IPS DF 19.7 (cell line): Measurements from ENCODE around the gene MYPOP.

Experiments used
- DNase-seq: peaks from one replicate; pipeline ENCODE4 v3.0.0-alpha.2; 2013; ENCODE audit warnings: low read depth, low spot score

MYPOP gene

DNA sequence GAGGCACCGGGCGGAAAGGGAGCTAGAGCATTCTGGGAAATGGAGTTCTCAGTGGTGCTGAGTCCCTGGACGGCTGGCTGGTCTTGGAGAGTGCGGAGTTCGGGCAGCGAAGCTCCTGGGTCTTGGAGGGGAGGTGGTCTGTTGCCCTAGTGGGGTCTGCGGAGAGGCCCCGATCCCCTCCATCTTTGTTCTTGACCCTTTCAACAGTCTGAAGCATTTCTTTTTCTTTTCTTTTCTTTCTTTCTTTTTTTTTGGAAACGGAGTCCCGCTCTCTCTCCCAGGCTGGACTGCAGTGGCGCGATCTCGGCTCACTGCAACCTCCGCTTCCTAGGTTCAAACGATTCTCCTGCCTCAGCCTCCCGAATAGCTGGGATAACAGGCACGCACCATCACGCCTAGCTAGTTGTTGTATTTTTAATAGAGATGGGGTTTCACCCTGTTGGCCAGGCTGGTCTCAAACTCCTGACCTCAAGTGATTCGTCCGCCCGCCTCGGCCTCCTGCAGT, 39.0 kb downstream of the MYPOP start:
- no peak for DNase-seq

DNA sequence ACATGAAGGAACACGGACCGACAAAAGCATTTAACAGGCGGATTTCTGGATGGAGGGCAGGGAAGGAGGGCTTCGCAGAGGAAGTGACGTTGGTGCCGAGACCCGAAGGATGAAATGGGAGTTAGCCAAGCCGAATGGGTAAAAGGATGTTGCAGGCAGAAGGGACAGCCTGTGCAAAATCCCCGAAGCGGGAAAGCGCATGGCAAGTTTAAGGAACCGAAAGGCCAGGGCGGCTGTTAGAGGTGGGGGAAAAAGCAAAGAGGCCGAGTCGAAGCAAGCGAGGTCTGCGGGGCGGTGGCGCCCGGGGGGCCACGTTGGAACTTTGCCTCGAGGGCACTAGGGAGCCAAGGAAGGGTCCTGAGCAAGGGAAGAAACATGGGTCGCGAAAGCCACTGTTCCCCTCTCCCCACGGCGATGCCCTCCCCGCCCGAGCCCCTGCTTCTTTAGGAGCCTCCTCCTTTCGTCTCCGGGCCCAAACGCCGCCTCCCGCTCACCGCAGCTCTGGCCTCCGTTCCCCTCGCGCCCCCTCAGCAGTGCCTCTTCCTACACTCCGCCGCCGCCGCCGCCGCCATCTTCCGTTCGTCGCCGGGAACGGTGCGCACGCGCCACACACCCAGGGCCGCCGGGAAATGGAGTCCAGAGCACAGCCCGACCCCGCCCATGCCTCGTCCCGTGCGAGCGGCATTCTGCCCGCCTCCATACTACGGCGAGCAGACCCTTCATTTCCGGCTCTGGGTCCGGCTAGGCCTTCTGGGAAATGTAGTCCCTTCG, 39.7 kb downstream of the MYPOP start, which contains the start of gene SYMPK:
Gene SYMPK, minus strand, starts transcription at position 584 of the 771 bp plus-strand sequence. CDS start 8,652 bp downstream, outside the sequence.
- DNase-seq, result peak; percentile 96

DNA sequence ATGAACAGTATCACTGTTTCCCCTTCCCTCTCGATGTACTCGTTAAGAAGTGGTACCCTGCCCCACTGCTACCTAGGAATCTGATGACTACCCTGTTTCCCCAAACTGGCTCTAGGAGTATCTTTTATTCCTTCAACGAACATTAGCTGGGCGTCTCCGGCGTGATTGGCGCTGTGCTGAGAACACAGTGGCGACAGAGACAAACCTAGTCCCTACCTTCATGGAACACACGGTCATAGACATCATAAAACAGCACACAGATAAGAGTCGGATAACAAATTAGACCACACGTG, 40.2 kb downstream of the MYPOP start:
- no peak for DNase-seq

DNA sequence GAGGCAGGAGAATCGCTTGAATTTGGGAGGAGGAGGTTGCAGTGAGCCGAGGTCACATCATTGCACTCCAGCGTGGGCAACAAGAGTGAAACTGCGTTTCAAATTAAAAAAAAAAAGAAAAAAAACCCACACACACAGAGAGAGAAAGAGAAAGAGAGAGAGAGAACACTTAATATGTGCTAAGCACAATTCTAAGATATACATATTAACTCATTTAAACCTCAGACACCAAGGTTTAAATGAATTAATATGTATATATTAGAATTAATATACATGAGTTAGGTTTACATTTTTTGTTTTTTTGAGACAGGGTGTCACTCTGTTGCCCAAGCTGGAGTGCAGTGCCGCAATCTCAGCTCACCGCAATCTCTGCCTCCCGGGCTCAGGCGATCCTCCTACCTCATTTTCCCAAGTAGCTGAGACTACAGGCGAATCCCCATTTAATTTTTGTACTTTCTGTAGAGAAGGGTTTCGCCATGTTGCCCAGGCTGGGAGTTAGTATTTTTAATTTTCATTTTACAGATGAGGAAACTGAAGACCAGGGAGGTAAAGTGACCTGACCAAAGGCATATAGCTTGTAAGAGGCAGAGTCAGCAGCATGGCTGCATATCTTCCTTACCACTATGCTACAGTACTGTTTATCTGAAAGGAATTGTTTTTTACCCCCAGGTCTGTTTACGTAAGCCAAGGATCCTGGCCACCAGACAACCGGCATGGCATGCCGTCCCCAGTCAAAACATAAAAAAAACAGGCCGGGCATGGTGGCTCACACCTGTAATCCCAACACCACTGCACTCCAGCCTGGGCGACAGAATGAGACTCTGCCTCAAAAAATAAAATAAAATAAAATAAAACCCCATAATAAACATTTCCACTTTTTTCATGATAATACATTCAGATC, 41.8 kb downstream of the MYPOP start:
- DNase-seq, result no peak

DNA sequence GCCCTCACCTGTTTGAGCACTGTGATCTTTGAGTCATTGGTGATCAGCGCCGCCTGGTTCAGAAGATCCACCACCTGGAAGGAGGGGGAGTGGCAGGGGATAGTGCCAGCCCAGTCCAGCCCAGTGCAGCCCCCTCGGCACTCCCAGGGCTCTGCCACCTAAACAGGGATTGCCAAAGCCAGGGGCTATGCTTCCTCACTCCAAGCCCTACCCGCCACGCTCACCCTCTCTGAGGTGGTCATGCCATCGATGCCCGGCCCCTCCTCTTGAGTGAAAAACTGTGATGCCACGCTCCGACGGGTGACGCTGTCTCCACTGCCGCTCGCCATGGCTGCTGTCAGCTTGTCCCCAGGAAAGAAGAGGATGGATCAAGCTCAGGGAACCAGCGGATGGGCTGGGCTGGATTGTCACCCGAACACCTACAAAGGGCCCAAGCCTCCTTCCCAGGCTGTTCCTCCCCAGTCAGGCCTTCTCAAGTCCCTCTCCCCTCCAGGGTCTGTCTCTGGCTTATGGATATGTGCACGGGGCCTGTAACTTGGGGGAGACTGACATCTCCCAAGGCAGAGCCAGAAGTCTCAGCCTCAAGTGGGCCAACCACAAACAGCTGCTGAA, 48.1 kb downstream of the MYPOP start:
- DNase-seq, result no peak

DNA sequence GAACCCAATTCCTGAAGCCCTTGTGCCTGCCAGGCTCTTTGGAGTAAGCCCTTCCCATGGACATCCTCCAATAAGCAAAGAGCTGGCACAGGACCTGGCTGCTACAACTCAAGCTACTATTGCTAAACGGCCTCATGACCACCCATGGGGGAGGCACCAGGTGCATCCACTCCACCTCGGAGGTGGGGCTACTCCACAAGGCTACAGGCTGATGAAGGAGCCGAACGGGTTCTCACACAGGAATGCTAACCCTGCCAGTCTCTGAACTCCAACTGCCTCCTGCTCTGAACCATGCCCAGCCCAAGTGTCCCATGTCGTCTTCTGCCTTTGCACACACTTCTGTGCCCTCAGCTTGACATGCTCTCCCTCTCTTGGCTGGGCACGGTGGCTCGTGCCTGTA, 49.4 kb downstream of the MYPOP start:
- no peak for DNase-seq

- DNase-seq, result no peak
Measured at GRCh38 chr19:45852145-45852750, 50.2 kb downstream of the MYPOP start.

DNA sequence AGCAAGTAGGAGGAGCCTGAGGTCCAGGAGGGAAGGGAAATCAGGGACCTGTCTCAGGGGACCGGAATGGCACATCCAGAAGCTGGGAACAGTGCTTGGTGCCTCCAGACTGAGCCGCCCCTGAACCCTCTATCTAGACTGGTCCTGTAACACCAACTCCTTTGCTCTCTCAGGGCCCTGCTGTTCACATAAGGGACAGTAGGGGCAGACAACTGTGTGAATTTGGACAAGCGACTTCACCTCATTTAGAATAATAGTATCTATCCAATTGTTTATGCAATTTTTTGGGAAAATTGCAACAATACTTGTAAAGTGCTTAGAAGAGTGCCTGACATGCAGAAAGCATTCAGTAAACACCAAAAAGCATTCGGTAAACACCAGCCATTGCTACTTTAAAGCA, 53.5 kb downstream of the MYPOP start:
- no peak for DNase-seq

DNA sequence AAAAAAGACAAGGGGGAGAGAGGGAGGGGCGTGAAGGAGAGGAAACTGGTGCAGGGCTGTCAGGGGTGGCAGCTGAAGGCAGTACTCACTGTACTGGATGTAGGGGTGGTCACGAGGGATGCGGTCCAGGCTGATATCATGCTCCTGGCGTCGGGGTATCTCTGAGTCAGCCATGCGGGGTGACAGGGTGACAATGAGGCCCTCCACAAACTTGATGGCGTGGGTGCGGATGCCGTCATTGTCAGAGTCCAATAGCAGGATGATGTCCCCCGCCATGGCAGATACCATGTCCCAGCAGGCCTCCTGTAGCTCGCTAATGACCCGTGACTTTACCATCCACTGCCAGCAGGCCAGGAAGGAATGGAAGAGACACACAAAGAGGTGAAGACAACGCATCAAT, 54.8 kb downstream of the MYPOP start:
- no peak for DNase-seq

DNA sequence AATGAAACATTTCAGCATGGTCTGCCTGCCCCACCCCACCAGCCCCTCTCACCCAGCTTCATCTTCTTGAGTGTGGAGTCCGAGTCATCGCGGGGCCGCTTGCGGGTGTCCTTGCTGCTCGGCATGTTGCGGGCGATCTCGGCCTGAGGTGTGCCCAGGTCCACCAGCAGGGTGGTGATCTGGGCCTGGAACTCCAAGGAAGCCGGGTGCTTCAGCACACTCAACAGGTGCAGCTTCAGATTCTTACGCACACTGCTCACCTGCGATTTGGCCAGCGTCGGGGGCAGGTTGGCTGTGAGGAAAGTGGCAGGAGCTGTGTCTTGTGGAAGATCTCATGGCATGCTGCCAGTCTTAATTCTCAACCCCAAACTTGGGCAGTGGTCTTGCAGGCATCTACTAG, 60.2 kb downstream of the MYPOP start:
- DNase-seq, result no peak
